ENCODE measurements around the gene STAG3. TPM values are rescaled to one million over a fixed set of nuclear protein-coding genes. Genes with fewer than 3 reads are reported as not detected.

Gene STAG3
- total and polyA plus RNA-seq, 2 donors (not counting 1 experiment from before 2014, with no cell fraction given), result 24.8 to 33.4 TPM

- no peak overlapping the region for H3K27ac Mint-ChIP-seq
- ATAC-seq (ENCODE audit: low read depth) (no peak), DNase-seq (no peak)
- Histone ChIP-seq H3K4me2 (replicated peaks; ENCODE audit: low read depth, low read length, poor library complexity, severe bottlenecking) (no peak overlapping the region), H3K27ac (ENCODE audit: low read length in 2 of 2) (no peak overlapping the region), H3K9ac (ENCODE audit: low read length) (no peak overlapping the region), H3K79me2 (ENCODE audit: control insufficient read depth, insufficient read depth, low read length) (peaks cover 9% of the 10 kb centered on the region), H3K36me3 (replicated peaks in 1 of 2; ENCODE audit: control extremely low read depth in 1 of 2, control insufficient read depth in 1 of 2, extremely low read depth in 1 of 2, insufficient read depth in 2 of 2, low read length in 1 of 2) (no peaks in the 10 kb centered on the region), H3K9me3 (ENCODE audit: control extremely low read depth in 1 of 3, control insufficient read depth in 2 of 3, insufficient read depth in 1 of 3, low read length in 2 of 3) (peaks cover 0 to 2% (median 0%) of the 10 kb centered on the region in 3 donors), H3K4me3 (ENCODE audit: control extremely low read depth in 1 of 5, extremely low read depth in 1 of 5, insufficient read depth in 1 of 5, low read depth in 2 of 5, low read length in 4 of 5) (no peak overlapping the region), H2AFZ (ENCODE audit: insufficient read depth, low read depth, low read length, poor library complexity, severe bottlenecking) (no peak overlapping the region), H3K4me1 (ENCODE audit: control insufficient read depth in 2 of 2, insufficient read depth in 2 of 2, low read length in 2 of 2) (peaks cover 18 to 19% of the 10 kb centered on the region in 2 donors), H3K27me3 (replicated peaks in 1 of 4; ENCODE audit: control extremely low read depth in 1 of 4, control insufficient read depth in 3 of 4, insufficient read depth in 4 of 4, low read length in 3 of 4) (peaks cover 0 to 21% (median 15%) of the 10 kb centered on the region in 4 experiments), H4K20me1 (ENCODE audit: control insufficient read depth, insufficient read depth, low read length, poor library complexity, severe bottlenecking) (peaks cover under 1% of the 10 kb centered on the region)
- no peak overlapping the region for H3K4me3 Mint-ChIP-seq
- H3K27me3 Mint-ChIP-seq, result peaks cover 23% of the 10 kb centered on the region
- WGBS (ENCODE audit: insufficient coverage), result 85% methylated on average over 5 of the region's 6 CpGs
- ChIA-PET CTCF (interaction anchor here (0.7 to 1.0 kb wide), 2 partner anchors 30 to 245 kb away, joined by 3 to 4 read pairs; no protein-coding TSS in a partner anchor), POLR2A (interaction anchor here (0.6 to 0.7 kb wide), 2 partner anchors 14 to 56 kb away, joined by 3 to 4 read pairs; partner anchors contain the start of gene GPC2)
- H3K4me1 Mint-ChIP-seq, result peaks cover 26% of the 10 kb centered on the region
- intact Hi-C loops (cut with micrococcal nuclease), result no loop called here
- H3K9me3 Mint-ChIP-seq (ENCODE audit: insufficient read depth), result no peaks in the 10 kb centered on the region
- TF ChIP-seq CTCF (IDR thresholded peaks at IDR 0.05) (no peak), EZH2 (IDR thresholded peaks at IDR 0.05; ENCODE audit: borderline replicate concordance, insufficient read depth, low read depth, low read length, poor library complexity, severe bottlenecking) (no peak)
These were observed 14.6 kb upstream of the STAG3 start for GRCh38 chr7:100163006-100163531.

GRCh38 chr7:100163871-100164270, 13.8 kb upstream of the STAG3 start:
- Histone ChIP-seq H4K20me1 (ENCODE audit: control insufficient read depth, insufficient read depth, low read length, poor library complexity, severe bottlenecking) (no peaks in the 10 kb centered on the region), H3K79me2 (ENCODE audit: control insufficient read depth, insufficient read depth, low read length) (peaks cover 2% of the 10 kb centered on the region), H3K27ac (ENCODE audit: low read length in 2 of 2) (no peak overlapping the region), H3K27me3 (replicated peaks in 1 of 4; ENCODE audit: control extremely low read depth in 1 of 4, control insufficient read depth in 3 of 4, insufficient read depth in 4 of 4, low read length in 3 of 4) (peaks cover 0 to 29% (median 20%) of the 10 kb centered on the region in 4 experiments), H3K9me3 (ENCODE audit: control extremely low read depth in 1 of 3, control insufficient read depth in 2 of 3, insufficient read depth in 1 of 3, low read length in 2 of 3) (peaks cover 0 to 7% (median 0%) of the 10 kb centered on the region in 3 donors), H3K4me1 (ENCODE audit: control insufficient read depth in 2 of 2, insufficient read depth in 2 of 2, low read length in 2 of 2) (peaks cover 25 to 26% of the 10 kb centered on the region in 2 donors), H3K36me3 (replicated peaks in 1 of 2; ENCODE audit: control extremely low read depth in 1 of 2, control insufficient read depth in 1 of 2, extremely low read depth in 1 of 2, insufficient read depth in 2 of 2, low read length in 1 of 2) (no peaks in the 10 kb centered on the region), H3K9ac (ENCODE audit: low read length) (no peak overlapping the region), H3K4me2 (replicated peaks; ENCODE audit: low read depth, low read length, poor library complexity, severe bottlenecking) (no peak overlapping the region), H2AFZ (ENCODE audit: insufficient read depth, low read depth, low read length, poor library complexity, severe bottlenecking) (no peak overlapping the region), H3K4me3 (ENCODE audit: control extremely low read depth in 1 of 5, extremely low read depth in 1 of 5, insufficient read depth in 1 of 5, low read depth in 2 of 5, low read length in 4 of 5) (no peak overlapping the region)
- ChIA-PET POLR2A (interaction anchor here (0.6 to 0.7 kb wide), 2 partner anchors 47 to 57 kb away, joined by 3 read pairs; no protein-coding TSS in a partner anchor), CTCF (interaction anchor here (1.0 kb wide), 1 partner anchor 31 kb away, joined by 4 read pairs; no protein-coding TSS in a partner anchor)
- no peaks in the 10 kb centered on the region for H3K9me3 Mint-ChIP-seq (ENCODE audit: insufficient read depth)
- 95% methylated on average over 4 of the region's 5 CpGs for WGBS (ENCODE audit: insufficient coverage)
- ATAC-seq (ENCODE audit: low read depth) (no peak), DNase-seq (no peak)
- H3K27ac Mint-ChIP-seq, result no peak overlapping the region
- H3K4me3 Mint-ChIP-seq, result no peak overlapping the region
- intact Hi-C loops (cut with micrococcal nuclease), result no loop called here
- H3K4me1 Mint-ChIP-seq, result peaks cover 33% of the 10 kb centered on the region
- TF ChIP-seq EZH2 (IDR thresholded peaks at IDR 0.05; ENCODE audit: borderline replicate concordance, insufficient read depth, low read depth, low read length, poor library complexity, severe bottlenecking) (no peak), CTCF (IDR thresholded peaks at IDR 0.05) (no peak)
- H3K27me3 Mint-ChIP-seq, result peaks cover 31% of the 10 kb centered on the region
